H1 (cell line): ENCODE results near the gene STX17. TPM values are rescaled to one million over a fixed set of nuclear protein-coding genes. Genes with fewer than 3 reads are reported as not detected.

Experiments used
- CTCF ChIA-PET: fragments of 300-600 bp; sonication (Branson Sonifier 250); formaldehyde crosslinking; loops from one replicate; lab custom pipeline; 2021; ENCODE audit not compliant: partially characterized antibody; lab: Charles Lee
- POLR2A ChIA-PET: fragments of 300-600 bp; sonication (Branson Sonifier 250); formaldehyde crosslinking; loops from one replicate; lab custom pipeline; 2021; ENCODE audit warnings: inconsistent platforms; ENCODE audit not compliant: partially characterized antibody; lab: Charles Lee
- DNase-seq, 2 experiments: peaks; one replicate each; pipeline versions ENCODE4 v3.0.0 to v3.0.0-alpha.2; 2010 to 2022; ENCODE audit warnings: low spot score in 2 of 2, low read depth in 1 of 2, mixed read lengths in 1 of 2
- FAIRE-seq: peaks from 2 replicates; lab custom pipeline; 2011; peaks lifted over from hg19 to GRCh38; lab: Jason Lieb, UNC
- H2AFZ ChIP-seq: 2 replicates; pipeline ENCODE4 v1.8.1; 2012; ENCODE audit warnings: low read length, inconsistent platforms
- H2AK5ac ChIP-seq: 2 replicates; pipeline ENCODE4 v1.6.1; 2013; ENCODE audit warnings: low read depth, low read length
- H2BK120ac ChIP-seq: replicated peaks from 2 replicates; pipeline ENCODE3; 2013; ENCODE audit warnings: low read depth, low read length, inconsistent platforms
- H2BK12ac ChIP-seq: 2 replicates; pipeline ENCODE4 v1.6.1; 2013; ENCODE audit warnings: low read depth, low read length
- H2BK15ac ChIP-seq: 2 replicates; pipeline ENCODE4 v1.6.1; 2013; ENCODE audit warnings: low read length
- H2BK20ac ChIP-seq: 2 replicates; pipeline ENCODE4 v1.6.1; 2013; ENCODE audit warnings: low read length
- H2BK5ac ChIP-seq: 2 replicates; pipeline ENCODE4 v1.6.1; 2013; ENCODE audit warnings: low read depth, low read length
- H3K14ac ChIP-seq: 2 replicates; pipeline ENCODE4 v1.6.1; 2013; ENCODE audit warnings: inconsistent platforms; ENCODE audit not compliant: insufficient read length
- H3K18ac ChIP-seq: 2 replicates; pipeline ENCODE4 v1.6.1; 2013; ENCODE audit warnings: low read length; ENCODE audit errors: extremely low read depth
- H3K23ac ChIP-seq: 2 replicates; pipeline ENCODE4 v1.6.1; 2013; ENCODE audit warnings: inconsistent platforms; ENCODE audit not compliant: insufficient read length
- H3K23me2 ChIP-seq: 2 replicates; pipeline ENCODE4 v1.6.1; 2013; ENCODE audit warnings: low read depth, low read length
- H3K27ac ChIP-seq: 2 replicates; pipeline ENCODE4 v1.6.1; 2011; ENCODE audit warnings: low read depth, low read length, inconsistent platforms
- H3K27me3 ChIP-seq, 4 experiments: replicated peaks in 1 of 4; 1 replicate in 1 of 4; 2 replicates in 3 of 4; pipeline versions ENCODE4 v1.6.1 to v1.8.1; 2011 to 2013; ENCODE audit warnings: low read length in 3 of 4, mild to moderate bottlenecking in 3 of 4, inconsistent platforms in 2 of 4, mixed read lengths in 2 of 4, moderate library complexity in 1 of 4; ENCODE audit not compliant: control insufficient read depth in 3 of 4, insufficient read depth in 3 of 4; ENCODE audit errors: extremely low read depth in 1 of 4
- H3K36me3 ChIP-seq, 4 experiments: 2 replicates each; pipeline versions ENCODE4 v1.6.1 to v1.8.1; 2011 to 2013; ENCODE audit warnings: mild to moderate bottlenecking in 4 of 4, low read length in 3 of 4, moderate library complexity in 2 of 4, control low read depth in 1 of 4, inconsistent platforms in 1 of 4; ENCODE audit not compliant: insufficient read depth in 4 of 4, control insufficient read depth in 2 of 4
- H3K4ac ChIP-seq: replicated peaks from 2 replicates; pipeline ENCODE3; 2013; ENCODE audit warnings: low read length, low read depth, mixed read lengths, inconsistent platforms; ENCODE audit not compliant: insufficient read length
- H3K4me1 ChIP-seq, 4 experiments: replicated peaks in 1 of 4; 1 replicate in 1 of 4; 2 replicates in 3 of 4; pipeline versions ENCODE4 v1.6.1 to v1.8.1; 2011 to 2013; ENCODE audit warnings: low read length in 3 of 4, inconsistent platforms in 2 of 4, mixed read lengths in 1 of 4; ENCODE audit not compliant: insufficient read depth in 4 of 4, control insufficient read depth in 3 of 4
- H3K4me2 ChIP-seq, 2 experiments: 2 replicates each; pipeline versions ENCODE4 v1.6.1 to v1.8.1; 2011 to 2013; ENCODE audit warnings: low read depth in 2 of 2, low read length in 2 of 2, control low read depth in 1 of 2, inconsistent platforms in 1 of 2, mild to moderate bottlenecking in 1 of 2; ENCODE audit not compliant: insufficient read depth in 1 of 2
- H3K4me3 ChIP-seq, 4 experiments: fragments of 200-600, 300-600 bp in 1 of 4; sonication (generic), shearing (Covaris generic), sonication (Bioruptor Twin) in 1 of 4; 2 replicates each; pipeline versions ENCODE4 v1.5.1 to v1.8.1; 2011 to 2016; ENCODE audit warnings: low read length in 4 of 4, low read depth in 3 of 4, control low read depth in 2 of 4, inconsistent platforms in 2 of 4, mild to moderate bottlenecking in 2 of 4, mixed read lengths in 1 of 4, moderate library complexity in 1 of 4; ENCODE audit not compliant: insufficient read depth in 2 of 4; ENCODE audit errors: extremely low read depth in 1 of 4
- H3K56ac ChIP-seq: replicated peaks from 2 replicates; pipeline ENCODE3; 2013; ENCODE audit warnings: low read depth, mild to moderate bottlenecking, mixed read lengths, low read length, inconsistent platforms; ENCODE audit not compliant: insufficient read length
- H3K79me1 ChIP-seq: 2 replicates; pipeline ENCODE4 v1.6.1; 2013; ENCODE audit warnings: low read depth, low read length, control low read depth
- H3K79me2 ChIP-seq, 2 experiments: 2 replicates each; pipeline versions ENCODE4 v1.6.1 to v1.8.1; 2012 to 2013; ENCODE audit warnings: low read length in 2 of 2, mild to moderate bottlenecking in 2 of 2, inconsistent platforms in 1 of 2; ENCODE audit not compliant: insufficient read depth in 2 of 2, control insufficient read depth in 1 of 2
- H3K9ac ChIP-seq, 4 experiments: replicated peaks in 1 of 4; 1 replicate in 1 of 4; 2 replicates in 3 of 4; pipeline versions ENCODE4 v1.6.1 to v1.8.1; 2011 to 2013; ENCODE audit warnings: low read depth in 3 of 4, low read length in 3 of 4, control low read depth in 2 of 4, mild to moderate bottlenecking in 2 of 4, moderate library complexity in 2 of 4, inconsistent platforms in 1 of 4; ENCODE audit errors: extremely low read depth in 1 of 4
- H3K9me3 ChIP-seq, 2 experiments: 2 replicates each; pipeline versions ENCODE4 v1.6.1 to v1.8.1; 2012 to 2013; ENCODE audit warnings: mild to moderate bottlenecking in 2 of 2, moderate library complexity in 2 of 2, control low read depth in 1 of 2, inconsistent platforms in 1 of 2, low read depth in 1 of 2, low read length in 1 of 2, mixed read lengths in 1 of 2; ENCODE audit not compliant: insufficient read depth in 2 of 2
- H4K20me1 ChIP-seq, 2 experiments: replicated peaks in 1 of 2; 2 replicates each; pipeline versions ENCODE3 to v1.8.1; 2011 to 2013; ENCODE audit warnings: inconsistent platforms in 2 of 2, low read length in 2 of 2, mild to moderate bottlenecking in 1 of 2; ENCODE audit not compliant: insufficient read depth in 2 of 2, control insufficient read depth in 1 of 2
- H4K5ac ChIP-seq: 2 replicates; pipeline ENCODE4 v1.6.1; 2013; ENCODE audit warnings: low read length, low read depth, mixed read lengths, inconsistent platforms; ENCODE audit not compliant: insufficient read length
- H4K8ac ChIP-seq: 2 replicates; pipeline ENCODE4 v1.8.0; 2013; ENCODE audit warnings: mild to moderate bottlenecking, moderate library complexity, low read length, inconsistent platforms; ENCODE audit not compliant: insufficient read depth; ENCODE audit errors: extremely low read depth
- H4K91ac ChIP-seq: replicated peaks from 2 replicates; pipeline ENCODE3; 2013; ENCODE audit warnings: low read length, mixed read lengths, inconsistent platforms; ENCODE audit not compliant: insufficient read length
- BACH1 ChIP-seq: IDR thresholded peaks from 2 replicates; pipeline ENCODE4 v1.6.1; 2012; ENCODE audit warnings: low read length, improper control_type of control experiment
- CBX8 ChIP-seq: fragments of 300-800, 300-1000 bp; sonication (generic); IDR thresholded peaks from 2 replicates; pipeline ENCODE4 v1.7.1; 2016; ENCODE audit warnings: low read depth, low read length, borderline replicate concordance
- E2F6 ChIP-seq: IDR thresholded peaks from 2 replicates; pipeline ENCODE4 v1.6.1; 2012; ENCODE audit warnings: inconsistent platforms
- EZH2 ChIP-seq: fragments of 200-600 bp; sonication (generic); IDR thresholded peaks from 2 replicates; pipeline ENCODE4 v1.7.1; 2012; ENCODE audit warnings: low read depth, mild to moderate bottlenecking, moderate library complexity, low read length, inconsistent platforms; ENCODE audit not compliant: severe bottlenecking
- HDAC2 ChIP-seq, 2 experiments: fragments of 300-600 bp in 1 of 2; sonication (generic) in 1 of 2; IDR thresholded peaks; 2 replicates each; pipeline ENCODE4 v1.6.1; 2011 to 2012; ENCODE audit warnings: low read depth in 2 of 2, low read length in 2 of 2, mild to moderate bottlenecking in 2 of 2, moderate library complexity in 2 of 2, borderline replicate concordance in 1 of 2, inconsistent platforms in 1 of 2
- NRF1 ChIP-seq: IDR thresholded peaks from 2 replicates; pipeline ENCODE4 v1.6.1; 2011; ENCODE audit warnings: mild to moderate bottlenecking, low read depth, low read length, improper control_type of control experiment
- RFX5 ChIP-seq: IDR thresholded peaks from 2 replicates; pipeline ENCODE4 v1.6.1; 2011; ENCODE audit warnings: low read depth, low read length, improper control_type of control experiment, borderline replicate concordance
- SIX5 ChIP-seq: IDR thresholded peaks from 2 replicates; pipeline ENCODE4 v1.6.1; 2011; ENCODE audit warnings: mild to moderate bottlenecking, low read depth, low read length
- TAF1 ChIP-seq: IDR thresholded peaks from 2 replicates; pipeline ENCODE4 v1.6.1; 2011; ENCODE audit warnings: mild to moderate bottlenecking, low read depth, low read length
- WGBS, 2 experiments: shearing (Covaris generic) in 1 of 2; methylation state at CpG; one replicate each; pipeline versions ENCODE4 v1.1.6 to v1.1.7; 2013 to 2015; ENCODE audit warnings: low lambda C conversion rate in 2 of 2, mixed read lengths in 2 of 2, inconsistent platforms in 1 of 2, low coverage in 1 of 2, missing lambda C conversion rate in 1 of 2; ENCODE audit not compliant: insufficient replicate concordance in 2 of 2, insufficient coverage in 1 of 2, insufficient read length in 1 of 2; ENCODE audit errors: extremely low coverage in 1 of 2, missing lambda C conversion rate in 1 of 2; 5-methylcytosine and 5-hydroxymethylcytosine counted together
- polyA plus RNA-seq, 7 experiments: library from polyadenylated mRNA; depleted of rRNA in 3 of 7; stranded (reverse) in 5 of 7; unstranded in 2 of 7; fragments of >200 nt in 5 of 7; fragments of 200-250 nt in 2 of 7; gene quantifications; 1 replicate in 5 of 7; 2 replicates in 1 of 7; 4 replicates in 1 of 7; pipeline versions ENCODE4 v1.2.1 to v1.2.3, GENCODE V29; 2011 to 2013; ENCODE audit warnings: missing spikeins in 2 of 7, mixed read lengths in 2 of 7
- total RNA-seq: library from RNA; stranded (reverse); fragmentation: NEBNext Ultra II Directional; extraction: Animal tissue kit (Norgen Biotek cat#: 25700); gene quantifications from 2 replicates; pipeline ENCODE4 v1.2.1, GENCODE V29; 2021

The STX17 gene
- total and polyA plus RNA-seq, 2 of the 8 experiments (the other 6 are each of a cell fraction or from before 2014, with no cell fraction given), result 4.5 to 16.3 TPM

- no peaks in the 10 kb centered on the region for H4K20me1 ChIP-seq
- H2BK15ac ChIP-seq, result no peak overlapping the region
- no peak overlapping the region for H4K91ac ChIP-seq
- no peak overlapping the region for H3K23ac ChIP-seq
- H3K9me3 ChIP-seq, result no peaks in the 10 kb centered on the region
- H2AFZ ChIP-seq, result peak overlapping the region; percentile 8
- H2BK12ac ChIP-seq, result 0 out of 2 replicates have a peak overlapping the region, but pooled peaks have one; percentile 50
- WGBS, 2 experiments, result 40% methylated on average over 7 of the region's 9 CpGs; no CpG with 5 or more reads in 1 of the 2 experiments
- H2BK5ac ChIP-seq, result 0 out of 2 replicates have a peak overlapping the region, but pooled peaks have one; percentile 60
- peak overlapping the region; percentile 94 for H4K8ac ChIP-seq
- H2BK20ac ChIP-seq, result no peak overlapping the region
- peak overlapping the region; percentile 86 for H4K5ac ChIP-seq
- H3K56ac ChIP-seq, result peak overlapping the region; percentile 17
- H3K4me1 ChIP-seq, result peaks cover 0 to 5% (median 3%) of the 10 kb centered on the region in 4 experiments; a peak in 3 of 7 replicates
- no peak overlapping the region for H3K4ac ChIP-seq
- H3K36me3 ChIP-seq, result no peaks in the 10 kb centered on the region
- ChIA-PET POLR2A (interaction anchor here (0.9 to 3.7 kb wide), 4 partner anchors 11 to 88 kb away, joined by 3 to 16 read pairs (median 4); partner anchors contain the start of gene NR4A3), CTCF (interaction anchor here (0.8 to 2.3 kb wide), 4 partner anchors 11 to 588 kb away, joined by 3 to 7 read pairs (median 4); no protein-coding TSS in a partner anchor)
- no peak for FAIRE-seq
- H3K4me2 ChIP-seq, result peak overlapping the region; percentile 69 to 95
- H3K23me2 ChIP-seq, result peaks cover 6% of the 10 kb centered on the region
- no peaks in the 10 kb centered on the region for H3K79me1 ChIP-seq
- no peak for TF ChIP-seq RFX5
- no peak for TF ChIP-seq TAF1
- TF ChIP-seq HDAC2 (IDR thresholded peaks at IDR 0.05; ENCODE audit: borderline replicate concordance in 1 of 2, low read depth in 2 of 2, low read length in 2 of 2), result no peak
- TF ChIP-seq BACH1, result no peak
- no peak for TF ChIP-seq E2F6
- no peak for TF ChIP-seq EZH2
- TF ChIP-seq CBX8, result no peak
- no peak for TF ChIP-seq SIX5
- no peak for TF ChIP-seq NRF1
- peak overlapping the region; percentile 72; the same call in 1 of the 2 replicates for H3K27ac ChIP-seq
- H3K4me3 ChIP-seq, result peak overlapping the region; percentile 73 to 85 (median 82)
- no peak overlapping the region for H3K14ac ChIP-seq
- no peak overlapping the region for H2AK5ac ChIP-seq
- peaks cover 0 to 3% of the 10 kb centered on the region in 2 experiments; a peak in 1 of 4 replicates for H3K79me2 ChIP-seq
- H3K27me3 ChIP-seq, result no peaks in the 10 kb centered on the region; a peak in 1 of 7 replicates
- DNase-seq, result no peak
- peak overlapping the region; percentile 87; the same call in 1 of the 2 replicates for H3K18ac ChIP-seq
- H2BK120ac ChIP-seq, result no peak overlapping the region
- peak overlapping the region; percentile 68 to 84 (median 78) for H3K9ac ChIP-seq
Observed at GRCh38 chr9:99907208-99907532, 716 bp downstream of the STX17 start.
